OCI-LY3 (cell line): ENCODE results near the gene ARHGAP15.

ENCODE experiments used
- EZH2phosphoT487 ChIP-seq: fragments of 200-600 bp; shearing (Covaris generic); IDR thresholded peaks from 2 replicates; pipeline ENCODE4 v1.6.1; 2018; ENCODE audit warnings: antibody characterized with exemption, mixed run types, low read depth
- TF ChIP-seq, protein P1 (sequence below): fragments of 200-600, 300-600 bp; sonication (generic); IDR thresholded peaks from 2 replicates; pipeline ENCODE4 v1.5.1; 2014; ENCODE audit warnings: antibody characterized with exemption, low read length, low read depth

GRCh38 chr2:143550500-143550899 lies 421.3 kb downstream of the ARHGAP15 start:
- TF ChIP-seq, protein P1, sequence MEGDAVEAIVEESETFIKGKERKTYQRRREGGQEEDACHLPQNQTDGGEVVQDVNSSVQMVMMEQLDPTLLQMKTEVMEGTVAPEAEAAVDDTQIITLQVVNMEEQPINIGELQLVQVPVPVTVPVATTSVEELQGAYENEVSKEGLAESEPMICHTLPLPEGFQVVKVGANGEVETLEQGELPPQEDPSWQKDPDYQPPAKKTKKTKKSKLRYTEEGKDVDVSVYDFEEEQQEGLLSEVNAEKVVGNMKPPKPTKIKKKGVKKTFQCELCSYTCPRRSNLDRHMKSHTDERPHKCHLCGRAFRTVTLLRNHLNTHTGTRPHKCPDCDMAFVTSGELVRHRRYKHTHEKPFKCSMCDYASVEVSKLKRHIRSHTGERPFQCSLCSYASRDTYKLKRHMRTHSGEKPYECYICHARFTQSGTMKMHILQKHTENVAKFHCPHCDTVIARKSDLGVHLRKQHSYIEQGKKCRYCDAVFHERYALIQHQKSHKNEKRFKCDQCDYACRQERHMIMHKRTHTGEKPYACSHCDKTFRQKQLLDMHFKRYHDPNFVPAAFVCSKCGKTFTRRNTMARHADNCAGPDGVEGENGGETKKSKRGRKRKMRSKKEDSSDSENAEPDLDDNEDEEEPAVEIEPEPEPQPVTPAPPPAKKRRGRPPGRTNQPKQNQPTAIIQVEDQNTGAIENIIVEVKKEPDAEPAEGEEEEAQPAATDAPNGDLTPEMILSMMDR = no peak
- no peak for TF ChIP-seq EZH2phosphoT487
